PC-9 (cell line): Measurements from ENCODE around the gene R3HCC1L. TPM values are rescaled to one million over a fixed set of nuclear protein-coding genes. Genes with fewer than 3 reads are reported as not detected.

ENCODE experiments used
- BruUV-seq: library from RNA; stranded (reverse); fragments of 400-500 nt; replicated peaks from 2 replicates; lab custom pipeline; 2021; lab: Mats Ljungman, UMichigan
- CTCF ChIA-PET: fragments of 300-600 bp; sonication (Branson Sonifier 250); formaldehyde crosslinking; loops from one replicate; lab custom pipeline; 2022; ENCODE audit warnings: antibody characterized with exemption; lab: Charles Lee
- POLR2A ChIA-PET: fragments of 300-600 bp; sonication (Branson Sonifier 250); formaldehyde crosslinking; loops from one replicate; lab custom pipeline; 2022; ENCODE audit warnings: antibody characterized with exemption; ENCODE audit not compliant: unreplicated experiment; lab: Charles Lee
- DNase-seq, 2 experiments: peaks; one replicate each; pipeline versions ENCODE4 v3.0.0 to v3.0.0-alpha.2; 2015 to 2022; ENCODE audit warnings: mixed read lengths in 1 of 2
- H2AFZ ChIP-seq: fragments of 200-600 bp; sonication (generic); 2 replicates; pipeline ENCODE4 v1.8.1; 2017; ENCODE audit warnings: antibody characterized with exemption
- H3F3A ChIP-seq: fragments of 200-600 bp; sonication (generic); 2 replicates; pipeline ENCODE4 v1.8.1; 2017; ENCODE audit warnings: antibody characterized with exemption, mild to moderate bottlenecking, low read depth; ENCODE audit not compliant: insufficient read depth
- H3K27ac ChIP-seq: fragments of 200-600 bp; sonication (generic); 2 replicates; pipeline ENCODE4 v1.6.1; 2016; ENCODE audit warnings: mixed run types
- H3K27me3 ChIP-seq: fragments of 200-600 bp; sonication (generic); 2 replicates; pipeline ENCODE4 v1.6.1; 2016; ENCODE audit warnings: low read depth, mixed run types; ENCODE audit not compliant: insufficient read depth
- H3K36me3 ChIP-seq: fragments of 200-600 bp; sonication (generic); 2 replicates; pipeline ENCODE4 v1.6.1; 2016; ENCODE audit warnings: low read depth, mixed run types
- H3K4me1 ChIP-seq: fragments of 200-600 bp; sonication (generic); replicated peaks from 2 replicates; pipeline ENCODE4 v1.6.1; 2016; ENCODE audit warnings: mixed run types; ENCODE audit not compliant: insufficient read depth
- H3K4me2 ChIP-seq: fragments of 200-600 bp; sonication (generic); 2 replicates; pipeline ENCODE4 v1.6.1; 2017; ENCODE audit warnings: mixed run types
- H3K4me3 ChIP-seq: fragments of 200-600 bp; sonication (generic); 2 replicates; pipeline ENCODE4 v1.6.1; 2016; ENCODE audit warnings: mixed run types
- H3K79me2 ChIP-seq: fragments of 200-600 bp; sonication (generic); 2 replicates; pipeline ENCODE4 v1.6.1; 2017; ENCODE audit warnings: low read depth, mixed run types
- H3K9me2 ChIP-seq: fragments of 200-600 bp; sonication (generic); 2 replicates; pipeline ENCODE4 v1.8.1; 2017; ENCODE audit warnings: mild to moderate bottlenecking; ENCODE audit not compliant: insufficient read depth
- H3K9me3 ChIP-seq: fragments of 200-600 bp; sonication (generic); 2 replicates; pipeline ENCODE4 v1.8.1; 2016; ENCODE audit warnings: low read depth; ENCODE audit not compliant: insufficient read depth
- H4K20me1 ChIP-seq: fragments of 200-600 bp; sonication (generic); 2 replicates; pipeline ENCODE4 v1.8.1; 2017; ENCODE audit not compliant: insufficient read depth
- EZH2 ChIP-seq: fragments of 200-600 bp; sonication (generic); IDR thresholded peaks from 2 replicates; pipeline ENCODE4 v1.8.0; 2017; ENCODE audit warnings: antibody characterized with exemption, low read depth
- intact Hi-C: fragments of 100-400 bp; cut with micrococcal nuclease; formaldehyde crosslinking; loops from one replicate; pipeline ENCODE4 v1.10.0; 2022; ENCODE audit not compliant: unreplicated experiment
- total RNA-seq: library from RNA; stranded (reverse); gene quantifications from 2 replicates; pipeline ENCODE4 v1.2.3, GENCODE V29; 2021
- TF ChIP-seq, protein P1 (sequence below): fragments of 200-600 bp; sonication (generic); conservative IDR thresholded peaks from 2 replicates; pipeline ENCODE4 v1.6.1; 2017; ENCODE audit warnings: mixed run types, antibody characterized with exemption, mild to moderate bottlenecking, moderate library complexity

R3HCC1L gene
- total RNA-seq, 1 experiment from 2014 or later, result 7.0 TPM

DNA sequence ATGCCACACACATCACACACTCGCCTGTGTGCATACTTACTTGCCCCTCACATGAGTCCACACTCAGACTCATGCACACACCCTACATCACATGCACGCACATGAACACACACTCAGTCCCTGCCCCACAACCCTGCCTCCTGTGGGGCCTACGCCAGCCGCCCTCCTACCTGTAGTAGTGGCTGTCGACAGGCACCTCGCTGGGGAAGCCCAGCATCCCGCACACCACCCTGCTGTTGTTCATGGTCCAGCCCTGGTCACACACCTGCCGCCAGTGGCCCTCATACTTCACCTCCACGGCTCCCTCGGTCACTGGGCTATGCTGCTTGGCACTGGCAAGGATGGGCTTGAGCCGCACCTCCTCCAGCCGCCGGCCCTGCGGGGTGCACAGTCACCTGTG lies 126.3 kb downstream of the R3HCC1L start:
- Histone ChIP-seq H2AFZ (no peak overlapping the region), H3F3A (peaks cover 5% of the 10 kb centered on the region; the same call in 1 of the 2 replicates), H3K27ac (no peak overlapping the region), H3K4me2 (no peak overlapping the region), H3K27me3 (no peaks in the 10 kb centered on the region), H3K4me1 (peaks cover 19% of the 10 kb centered on the region), H3K9me2 (no peaks in the 10 kb centered on the region), H3K9me3 (no peaks in the 10 kb centered on the region), H3K4me3 (no peak overlapping the region), H4K20me1 (no peaks in the 10 kb centered on the region), H3K79me2 (no peaks in the 10 kb centered on the region), H3K36me3 (no peaks in the 10 kb centered on the region)
- no TSS peak for BruUV-seq
- intact Hi-C loops, result loop anchor here (10.0 kb wide), 1 partner anchor 376 kb away; no protein-coding TSS in a partner anchor
- no peak for DNase-seq
- POLR2A ChIA-PET, result no interaction called here
- CTCF ChIA-PET, result no interaction called here
- TF ChIP-seq EZH2, result no peak
- TF ChIP-seq, protein P1, sequence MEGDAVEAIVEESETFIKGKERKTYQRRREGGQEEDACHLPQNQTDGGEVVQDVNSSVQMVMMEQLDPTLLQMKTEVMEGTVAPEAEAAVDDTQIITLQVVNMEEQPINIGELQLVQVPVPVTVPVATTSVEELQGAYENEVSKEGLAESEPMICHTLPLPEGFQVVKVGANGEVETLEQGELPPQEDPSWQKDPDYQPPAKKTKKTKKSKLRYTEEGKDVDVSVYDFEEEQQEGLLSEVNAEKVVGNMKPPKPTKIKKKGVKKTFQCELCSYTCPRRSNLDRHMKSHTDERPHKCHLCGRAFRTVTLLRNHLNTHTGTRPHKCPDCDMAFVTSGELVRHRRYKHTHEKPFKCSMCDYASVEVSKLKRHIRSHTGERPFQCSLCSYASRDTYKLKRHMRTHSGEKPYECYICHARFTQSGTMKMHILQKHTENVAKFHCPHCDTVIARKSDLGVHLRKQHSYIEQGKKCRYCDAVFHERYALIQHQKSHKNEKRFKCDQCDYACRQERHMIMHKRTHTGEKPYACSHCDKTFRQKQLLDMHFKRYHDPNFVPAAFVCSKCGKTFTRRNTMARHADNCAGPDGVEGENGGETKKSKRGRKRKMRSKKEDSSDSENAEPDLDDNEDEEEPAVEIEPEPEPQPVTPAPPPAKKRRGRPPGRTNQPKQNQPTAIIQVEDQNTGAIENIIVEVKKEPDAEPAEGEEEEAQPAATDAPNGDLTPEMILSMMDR, result no peak

DNA sequence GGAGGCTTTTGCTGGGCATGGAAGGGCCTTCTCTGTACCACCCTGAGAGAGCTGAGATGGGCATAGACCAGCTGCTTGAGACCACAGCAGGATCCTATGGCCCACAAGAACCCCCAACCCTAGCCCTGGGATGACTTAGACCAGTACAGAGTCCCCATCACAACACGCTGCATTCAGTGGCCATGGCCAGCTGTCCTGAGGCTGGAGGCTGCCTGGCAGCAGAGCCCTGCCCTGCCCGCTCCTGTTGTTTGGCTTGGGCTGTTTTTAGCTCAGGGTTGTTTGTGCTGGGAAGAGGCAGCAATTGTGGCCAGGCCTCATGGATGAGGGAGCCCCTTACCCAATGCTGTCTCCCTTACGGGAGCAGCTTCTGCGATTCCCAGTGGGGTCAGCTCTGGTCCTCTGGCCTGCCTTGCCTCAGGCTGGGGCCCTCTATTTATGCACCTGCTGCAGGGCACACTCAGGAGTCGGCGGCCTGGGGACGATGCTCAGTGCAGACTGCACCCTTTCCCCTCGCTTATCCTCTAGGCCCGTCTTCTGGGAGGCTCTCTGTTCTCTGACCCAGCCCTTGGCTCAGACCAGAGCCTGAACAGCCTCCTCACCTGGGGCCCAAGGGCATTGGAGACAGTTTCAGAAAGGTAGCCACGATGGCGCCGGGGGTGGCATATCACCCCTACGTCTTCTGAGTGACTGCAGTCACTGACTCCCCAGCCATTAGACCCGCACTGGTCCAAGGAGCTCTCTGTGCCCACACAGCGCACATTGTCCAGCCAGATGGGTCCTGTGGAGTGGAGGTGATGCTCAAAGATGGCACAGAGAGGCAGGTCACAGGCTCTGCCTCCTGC lies 127.2 kb downstream of the R3HCC1L start:
- peaks cover 5% of the 10 kb centered on the region; the same call in 1 of the 2 replicates for H3F3A ChIP-seq
- H3K4me3 ChIP-seq, result no peak overlapping the region
- H3K9me2 ChIP-seq, result no peaks in the 10 kb centered on the region
- DNase-seq, result no peak
- no peaks in the 10 kb centered on the region for H3K9me3 ChIP-seq
- BruUV-seq, result no TSS peak
- H4K20me1 ChIP-seq, result no peaks in the 10 kb centered on the region
- H3K4me1 ChIP-seq, result peaks cover 25% of the 10 kb centered on the region
- no peak overlapping the region for H2AFZ ChIP-seq
- no peak overlapping the region for H3K27ac ChIP-seq
- no peak for TF ChIP-seq EZH2
- TF ChIP-seq, protein P1, result no peak
- no peak overlapping the region for H3K4me2 ChIP-seq
- no peaks in the 10 kb centered on the region for H3K79me2 ChIP-seq
- intact Hi-C loops, result loop anchor here (10.0 kb wide), 1 partner anchor 377 kb away; no protein-coding TSS in a partner anchor
- CTCF ChIA-PET, result interaction anchor here (0.7 kb wide), 1 partner anchor 51 kb away, joined by 4 read pairs; no protein-coding TSS in a partner anchor
- H3K36me3 ChIP-seq, result no peaks in the 10 kb centered on the region
- POLR2A ChIA-PET, result no interaction called here
- no peaks in the 10 kb centered on the region for H3K27me3 ChIP-seq

DNA sequence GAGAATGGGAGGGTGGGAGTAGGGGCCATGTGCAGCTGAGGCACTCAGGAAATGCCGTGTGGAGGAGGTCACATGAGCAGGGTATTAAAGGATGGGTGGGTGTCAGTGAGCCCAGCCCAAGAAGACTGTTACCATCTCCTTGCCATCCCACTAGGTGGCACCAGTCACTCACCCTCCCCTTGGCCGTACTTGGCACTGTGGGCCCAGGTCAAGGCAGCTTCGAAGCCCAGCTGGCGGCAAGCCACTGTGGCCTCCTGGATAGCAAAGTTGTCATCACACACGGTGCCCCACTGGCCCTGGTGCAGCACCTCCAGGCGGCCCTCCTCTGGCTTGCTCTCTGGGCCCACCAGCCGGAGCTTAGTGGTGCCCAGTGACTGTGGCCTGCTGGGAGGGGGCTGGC lies 128.1 kb downstream of the R3HCC1L start:
- intact Hi-C loops, result loop anchor here (10.0 kb wide), 1 partner anchor 378 kb away; no protein-coding TSS in a partner anchor

More for the DNA sequence above, 128.1 kb downstream of the R3HCC1L start:
- ChIA-PET CTCF (interaction anchor here (0.7 to 0.9 kb wide), 3 partner anchors 34 to 50 kb away, joined by 3 to 5 read pairs (median 4); no protein-coding TSS in a partner anchor), POLR2A (interaction anchor here (0.5 kb wide), 1 partner anchor 121 kb away, joined by 3 read pairs; no protein-coding TSS in a partner anchor)
- Histone ChIP-seq H3K4me2 (no peak overlapping the region), H3K4me3 (no peak overlapping the region), H3K36me3 (no peaks in the 10 kb centered on the region), H3K27ac (no peak overlapping the region), H3K9me3 (no peaks in the 10 kb centered on the region), H3K79me2 (no peaks in the 10 kb centered on the region), H3K9me2 (no peaks in the 10 kb centered on the region), H3K27me3 (no peaks in the 10 kb centered on the region), H4K20me1 (no peaks in the 10 kb centered on the region), H3F3A (peaks cover 10% of the 10 kb centered on the region; the same call in 1 of the 2 replicates), H2AFZ (no peak overlapping the region), H3K4me1 (peaks cover 34% of the 10 kb centered on the region)
- no TSS peak for BruUV-seq
- DNase-seq, result peak in 1 of 2 experiments; percentile 47
- no peak for TF ChIP-seq EZH2
- TF ChIP-seq, protein P1, result peak; percentile 67
